B cell (primary cell): ENCODE measurements around the gene ELMO1.

Source experiments
- CTCF ChIP-seq: fragments of 200-600 bp; IDR thresholded peaks from one replicate; pipeline ENCODE4 v1.8.0; 2022; ENCODE audit warnings: antibody characterized with exemption, mild to moderate bottlenecking
- EZH2 ChIP-seq: IDR thresholded peaks from 2 replicates; pipeline ENCODE4 v1.6.1; 2012; ENCODE audit warnings: borderline replicate concordance, low read depth, mild to moderate bottlenecking, moderate library complexity, low read length; ENCODE audit not compliant: insufficient read depth, poor library complexity, severe bottlenecking

- TF ChIP-seq CTCF (no peak), EZH2 (no peak)
These were observed 498.7 kb downstream of the ELMO1 start for GRCh38 chr7:36949711-36950600.
